Stimulated activated naive CD4-positive, alpha-beta T cell treated with Interleukin-2 at 50 U/mL for 16 hours (primary cell): Measurements from ENCODE around the gene GATAD2A.
"Not testable (repeated sequence)": the region's sequence is repeated elsewhere in the genome, so short reads cannot be mapped to it uniquely, and the experiment has no call there.

Source experiments
- DNase-seq: peaks from one replicate; lab custom pipeline; 2025; lab: John Stamatoyannopoulos, UW

The GATAD2A gene

DNA sequence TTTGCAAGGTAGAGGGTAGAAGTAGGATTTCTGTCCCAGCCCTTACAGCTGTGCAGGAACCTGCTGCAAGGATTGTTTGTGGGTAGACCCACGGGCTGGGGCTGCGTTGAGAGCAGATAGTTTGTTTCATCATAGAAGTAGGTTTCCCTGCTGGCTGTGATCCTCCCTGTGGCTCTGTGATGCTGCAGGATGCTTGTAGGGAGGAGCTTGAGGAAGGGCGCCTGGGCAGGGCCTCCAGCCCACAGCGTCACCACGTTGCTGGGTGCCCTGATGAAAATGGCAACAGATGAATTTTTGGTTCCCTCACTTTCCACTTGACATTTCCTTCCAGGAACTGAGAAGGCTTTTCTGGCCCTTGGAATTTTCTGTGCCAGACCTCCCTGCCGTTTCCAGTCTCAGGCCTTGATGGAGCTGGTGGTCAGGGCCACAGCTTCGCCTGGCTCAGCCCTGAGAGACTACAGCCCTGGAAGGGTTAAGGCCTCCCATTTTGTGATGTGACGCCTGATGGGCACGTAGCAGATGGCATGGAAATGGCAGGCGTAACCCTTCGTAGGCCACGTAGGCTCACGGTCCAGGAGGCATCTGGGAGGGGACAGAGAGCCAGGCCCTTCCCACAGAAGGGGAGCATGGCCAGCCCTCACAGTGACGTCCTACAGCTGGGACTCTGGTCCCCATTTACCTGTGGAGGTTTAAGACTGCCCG is 42.2 kb downstream of the GATAD2A start:
- DNase-seq = peak; percentile 30

DNA sequence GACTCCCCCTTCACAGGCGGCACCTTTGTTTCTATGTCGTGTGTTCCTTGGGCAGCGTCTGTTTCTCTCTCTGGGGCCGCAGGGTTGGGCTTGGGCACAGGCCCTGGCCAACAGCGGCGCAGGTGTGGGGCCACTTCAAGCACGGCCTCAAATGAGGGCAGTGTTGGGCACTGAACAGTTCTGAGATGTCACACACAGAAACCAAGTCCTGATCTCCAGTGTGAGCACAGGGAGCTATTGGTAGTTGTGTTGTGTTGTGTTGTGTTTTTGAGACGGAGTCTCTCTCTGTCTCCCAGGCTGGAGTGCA is 42.7 kb downstream of the GATAD2A start:
- DNase-seq = no peak

DNA sequence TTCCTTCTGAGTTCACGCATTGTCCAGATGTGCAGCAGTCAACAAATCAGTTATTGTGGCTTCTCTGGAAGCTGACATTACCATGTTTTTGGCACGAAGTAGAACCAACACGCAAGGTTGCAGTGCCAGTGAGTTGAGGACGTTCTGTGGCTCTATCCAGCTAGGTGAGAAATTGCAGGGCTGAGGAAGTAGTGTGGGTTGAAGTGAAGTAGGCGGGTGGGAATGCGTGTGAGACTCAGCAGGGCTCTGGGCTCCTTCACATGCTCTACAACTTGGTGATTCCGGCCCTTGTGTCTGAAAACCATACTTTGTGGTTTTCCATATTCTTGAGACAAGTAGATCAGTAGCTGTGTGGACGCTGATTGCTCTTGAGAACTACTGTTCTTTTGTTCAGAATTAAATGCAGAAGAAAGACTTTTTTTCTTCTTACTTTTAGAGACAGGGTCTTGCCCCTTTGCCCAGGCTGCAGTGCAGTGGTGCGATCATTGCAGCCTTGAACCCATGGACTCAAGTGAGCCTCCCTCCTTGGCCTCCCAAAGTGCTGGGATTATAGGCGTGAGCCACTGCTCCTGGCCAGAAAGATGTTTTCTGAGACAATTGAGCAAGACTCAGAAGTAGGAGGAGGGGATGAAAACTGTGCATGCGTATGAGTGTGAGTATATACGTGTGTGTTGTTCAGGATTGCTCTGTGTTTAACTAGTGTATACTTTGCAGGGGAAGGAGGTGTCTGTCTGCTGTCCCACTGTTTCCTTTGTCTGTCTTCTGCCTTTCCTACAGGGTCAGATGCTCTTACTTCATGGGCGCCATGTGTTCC is 46.2 kb downstream of the GATAD2A start:
- peak; percentile 36 for DNase-seq

DNA sequence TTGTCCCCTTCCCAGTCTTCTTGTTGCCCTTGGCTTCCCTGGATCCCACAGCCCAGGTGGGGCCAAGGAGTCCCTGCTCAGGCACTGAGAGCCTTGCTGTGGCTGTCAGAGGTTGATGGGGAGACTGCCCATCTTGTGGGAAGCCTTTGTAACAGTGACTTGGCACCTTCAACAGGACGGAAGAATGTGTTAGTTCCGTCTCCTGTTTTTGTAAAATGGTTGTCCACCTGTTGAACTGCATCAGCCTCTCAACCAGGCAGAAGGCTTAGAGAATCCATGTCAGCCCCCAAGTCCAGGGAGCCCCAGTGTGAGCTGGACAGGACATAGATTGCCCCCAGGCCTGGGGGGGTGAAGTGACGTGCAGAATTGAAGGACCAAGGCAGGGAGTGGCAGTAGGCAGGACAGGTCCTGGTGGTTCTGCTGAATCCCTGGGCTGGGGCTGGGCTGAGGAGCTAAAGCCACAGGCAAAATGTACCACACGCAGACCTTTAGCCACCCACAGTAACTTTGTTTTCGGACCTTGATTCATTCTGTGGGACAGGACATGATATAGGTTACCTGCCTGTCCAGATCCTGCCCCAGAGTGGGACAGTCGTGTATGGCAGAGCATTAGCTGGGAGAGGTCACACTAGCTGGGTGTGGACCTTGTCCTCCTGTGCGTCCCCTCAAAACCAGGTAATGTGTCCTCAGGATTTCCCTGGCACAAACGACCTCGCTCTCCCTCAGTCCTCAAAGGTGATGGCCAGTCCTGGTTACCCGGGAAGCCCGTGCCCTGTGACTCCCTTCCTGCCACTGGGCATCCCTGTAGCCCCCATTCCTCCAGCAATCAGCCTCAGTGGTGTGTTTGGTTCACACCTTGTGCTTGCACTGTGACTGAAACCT is 47.0 kb downstream of the GATAD2A start:
- DNase-seq = no peak

DNA sequence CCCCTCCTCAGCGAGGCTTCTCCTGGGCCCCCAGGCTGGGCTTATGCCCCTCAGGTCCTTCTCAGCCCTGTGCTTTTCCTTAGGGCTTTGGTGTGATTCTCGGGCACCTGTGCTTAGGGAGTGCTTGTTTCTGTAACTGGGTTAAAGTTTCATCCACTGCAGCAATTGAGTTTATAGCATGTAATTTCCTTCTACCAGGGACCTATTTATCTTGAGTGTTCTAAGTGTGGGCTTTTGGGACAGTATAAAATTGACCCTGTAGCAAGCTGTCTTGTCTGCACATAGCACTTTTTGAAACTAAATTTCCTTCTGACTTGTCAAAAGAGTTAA is 47.6 kb downstream of the GATAD2A start:
- no peak for DNase-seq

DNA sequence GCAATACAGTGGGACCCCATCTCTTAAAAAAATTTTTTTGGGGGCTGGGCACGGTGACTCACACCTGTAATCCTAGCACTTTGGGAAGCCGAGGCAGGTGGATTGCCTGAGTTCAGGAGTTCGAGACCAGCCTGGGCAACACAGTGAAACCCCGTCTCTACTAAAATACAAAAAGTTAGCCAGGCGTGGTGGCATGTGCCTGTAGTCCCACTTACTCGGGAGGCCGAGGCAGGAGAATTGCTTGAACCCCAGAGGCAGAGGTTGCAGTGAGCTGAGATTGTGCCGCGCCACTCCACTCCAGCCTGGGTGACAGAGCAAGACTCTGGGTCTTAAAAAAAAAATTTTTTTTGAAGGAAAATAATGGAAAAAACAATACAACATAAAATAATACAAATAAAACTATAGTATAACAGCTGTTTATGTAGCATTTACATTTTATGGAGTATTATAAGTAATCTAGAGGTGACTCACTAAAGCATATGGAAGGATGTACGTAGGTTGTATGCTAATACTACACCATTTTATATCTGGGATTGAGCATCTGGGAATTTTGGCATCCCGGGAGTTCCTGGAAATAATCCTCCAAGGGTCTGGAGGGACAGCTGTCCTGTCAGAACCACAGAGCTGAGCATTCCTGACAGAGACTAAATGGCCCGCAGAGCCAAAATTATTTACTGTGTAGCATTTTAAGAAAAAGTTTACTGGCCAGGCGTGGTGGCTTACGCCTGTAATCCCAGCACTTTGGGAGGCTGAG is 49.9 kb downstream of the GATAD2A start:
- not testable (repeated sequence) for DNase-seq

DNA sequence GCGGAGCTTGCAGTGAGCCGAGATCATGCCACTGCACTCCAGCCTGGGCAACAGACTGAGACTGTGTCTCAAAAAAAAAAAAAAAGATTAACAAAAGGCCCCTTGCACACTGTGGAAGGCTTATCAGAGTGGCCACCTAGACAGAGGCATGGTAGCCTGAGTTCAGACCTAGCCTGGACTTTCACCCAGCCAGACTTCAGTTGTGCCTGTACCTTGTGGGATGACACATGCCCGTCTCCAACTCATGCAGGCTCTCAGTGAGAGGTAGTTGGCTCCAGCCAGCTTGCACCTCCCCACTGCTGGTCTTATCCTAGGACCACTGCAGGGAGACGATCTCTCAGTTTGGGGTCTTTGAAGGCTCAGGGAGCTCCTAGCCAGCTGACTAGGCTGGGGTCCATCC is 52.2 kb downstream of the GATAD2A start:
- DNase-seq = no peak

DNA sequence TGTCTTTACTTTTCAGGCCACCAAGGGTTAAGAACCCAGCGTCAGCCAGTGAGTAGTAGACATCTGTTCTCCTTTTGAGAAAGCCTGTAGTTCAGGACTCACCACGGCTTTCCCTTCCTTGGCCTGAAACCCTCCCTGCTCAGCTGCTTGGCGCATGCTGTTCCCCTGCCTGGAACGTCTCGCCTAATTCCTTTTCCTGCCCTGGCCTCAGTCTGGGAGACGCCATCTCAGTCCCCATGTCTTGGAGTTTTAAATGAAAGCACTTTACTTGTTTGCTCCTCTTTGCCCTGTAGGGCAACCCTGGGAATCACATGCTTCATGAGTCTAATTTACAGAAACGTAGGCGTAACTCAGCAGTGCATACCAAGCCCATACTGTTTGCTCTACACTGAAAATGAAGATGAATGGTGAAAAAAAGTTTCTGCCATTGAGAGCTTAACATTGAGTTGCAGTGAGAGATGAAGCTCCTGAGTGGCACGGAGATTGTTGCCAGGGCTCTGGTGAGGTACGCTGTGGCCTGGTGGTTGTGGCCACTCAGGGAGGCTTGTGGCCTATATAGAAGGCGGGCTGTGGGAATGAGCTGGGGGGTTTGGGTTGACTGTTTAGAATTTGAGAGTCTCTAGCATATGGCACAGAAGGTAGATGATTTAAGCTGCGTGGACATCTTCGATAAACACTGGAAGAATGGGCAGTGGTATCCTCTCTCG is 52.8 kb downstream of the GATAD2A start:
- no peak for DNase-seq

DNA sequence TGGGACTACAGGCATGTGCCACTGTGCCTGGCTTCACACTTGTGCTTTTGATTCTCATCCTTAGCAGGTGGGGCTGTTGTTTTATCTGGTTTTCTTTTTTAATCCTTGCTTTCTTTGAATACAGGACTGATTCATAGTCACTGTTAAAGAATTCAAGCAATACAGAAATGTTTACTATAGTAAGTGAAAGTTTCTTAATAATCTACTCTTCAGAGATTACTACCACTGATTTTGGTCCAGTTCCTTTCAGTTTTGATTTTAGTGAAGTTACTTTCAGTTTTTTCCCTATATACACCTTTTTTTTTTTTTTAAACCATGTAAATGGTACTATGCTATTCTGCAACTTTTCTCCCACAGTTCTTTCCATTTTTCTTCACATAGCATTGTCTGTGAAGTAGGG is 53.6 kb downstream of the GATAD2A start:
- DNase-seq = no peak

DNA sequence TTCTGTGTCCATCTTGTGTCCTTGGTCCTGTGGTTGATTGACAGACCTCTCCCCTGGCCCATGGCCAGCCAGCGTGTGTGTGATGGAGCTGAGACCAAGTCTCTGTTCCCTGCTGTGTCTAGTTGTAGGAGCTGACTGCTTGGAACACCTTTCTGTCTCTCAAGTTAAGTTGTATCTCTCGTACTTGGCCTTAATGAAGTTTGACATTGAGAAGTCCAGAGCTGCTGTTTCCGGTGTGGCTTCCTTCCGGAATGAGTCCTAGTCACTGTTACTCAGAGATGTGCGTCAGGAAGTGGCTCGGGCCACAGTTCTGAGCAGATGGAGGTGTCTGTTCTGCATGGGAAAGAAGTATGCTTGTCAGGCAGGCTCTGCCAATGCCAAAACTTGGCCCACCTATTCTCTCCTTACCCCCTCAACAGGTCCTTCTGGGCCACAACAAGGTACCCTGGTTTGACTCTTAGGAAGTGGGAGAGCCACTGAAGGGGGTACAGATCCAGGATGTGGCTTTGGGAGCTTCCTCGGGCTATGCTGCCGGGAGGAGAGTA is 54.3 kb downstream of the GATAD2A start:
- peak; percentile 49 for DNase-seq

DNA sequence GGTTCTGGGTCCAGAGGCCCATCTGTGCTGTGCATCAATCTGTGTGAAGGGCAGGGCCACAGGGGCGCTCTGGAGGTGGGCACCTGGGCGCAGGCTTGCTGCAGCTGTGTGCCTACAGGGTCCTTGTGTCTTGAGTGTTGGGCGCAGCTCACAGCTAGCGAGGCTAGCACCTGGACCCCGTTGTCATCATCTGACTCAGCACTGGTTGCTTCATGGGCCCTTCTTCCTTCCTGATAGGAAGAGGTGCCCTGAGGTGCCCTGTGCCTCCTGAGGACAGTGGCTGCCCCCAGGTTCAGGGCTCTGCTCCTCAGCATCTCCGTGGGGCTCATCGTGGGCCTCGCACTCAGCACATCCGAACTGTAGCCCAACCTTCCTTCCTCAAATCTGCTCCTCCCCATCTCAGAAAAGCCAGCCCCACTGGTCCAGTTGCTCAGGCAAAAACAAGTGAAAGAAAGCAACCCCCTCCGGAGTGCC is 54.8 kb downstream of the GATAD2A start:
- no peak for DNase-seq

DNA sequence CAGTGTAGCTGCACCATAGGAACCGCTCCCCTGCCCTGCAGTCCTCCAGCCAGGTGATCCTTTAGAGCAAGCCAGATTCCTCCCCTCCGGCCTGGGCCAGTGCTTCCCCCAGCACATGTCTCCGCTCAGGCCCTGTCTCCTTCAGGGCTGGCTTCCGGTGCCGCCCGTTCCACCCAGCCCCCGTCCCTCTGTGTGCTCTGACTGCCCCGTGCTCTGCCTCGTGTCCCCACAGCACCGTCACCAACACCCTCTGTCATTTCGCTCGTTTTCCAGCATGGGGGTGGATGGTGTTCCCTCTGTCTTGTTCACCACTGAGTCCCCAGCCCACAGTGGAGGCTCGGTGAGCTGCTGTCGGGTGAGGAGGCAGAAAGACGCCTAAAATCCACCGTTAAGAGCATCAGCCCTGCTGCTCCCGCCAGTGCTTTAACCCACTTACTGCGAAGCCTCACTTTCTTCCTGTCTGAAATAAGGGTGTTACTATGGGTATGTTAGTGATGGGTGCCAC is 55.3 kb downstream of the GATAD2A start:
- peak; percentile 54 for DNase-seq

DNA sequence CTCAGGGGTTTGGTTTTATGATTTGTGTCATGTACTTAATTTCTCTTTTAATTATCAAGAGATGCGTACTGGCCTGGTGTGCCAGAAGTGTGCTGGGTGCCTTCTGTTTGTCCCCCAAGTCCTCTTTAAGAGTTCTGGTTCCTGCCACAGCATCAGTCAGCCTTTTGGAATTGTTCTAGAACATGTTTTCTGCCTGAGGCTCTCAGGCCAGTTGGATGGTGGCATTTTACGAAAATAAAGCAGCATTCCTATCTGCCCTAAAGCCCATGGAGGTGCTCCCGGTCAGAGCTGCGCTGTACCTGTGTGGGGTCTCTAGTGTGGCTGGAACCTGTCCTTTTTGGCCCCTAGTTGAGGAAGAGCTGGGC is 55.8 kb downstream of the GATAD2A start:
- DNase-seq = no peak

DNA sequence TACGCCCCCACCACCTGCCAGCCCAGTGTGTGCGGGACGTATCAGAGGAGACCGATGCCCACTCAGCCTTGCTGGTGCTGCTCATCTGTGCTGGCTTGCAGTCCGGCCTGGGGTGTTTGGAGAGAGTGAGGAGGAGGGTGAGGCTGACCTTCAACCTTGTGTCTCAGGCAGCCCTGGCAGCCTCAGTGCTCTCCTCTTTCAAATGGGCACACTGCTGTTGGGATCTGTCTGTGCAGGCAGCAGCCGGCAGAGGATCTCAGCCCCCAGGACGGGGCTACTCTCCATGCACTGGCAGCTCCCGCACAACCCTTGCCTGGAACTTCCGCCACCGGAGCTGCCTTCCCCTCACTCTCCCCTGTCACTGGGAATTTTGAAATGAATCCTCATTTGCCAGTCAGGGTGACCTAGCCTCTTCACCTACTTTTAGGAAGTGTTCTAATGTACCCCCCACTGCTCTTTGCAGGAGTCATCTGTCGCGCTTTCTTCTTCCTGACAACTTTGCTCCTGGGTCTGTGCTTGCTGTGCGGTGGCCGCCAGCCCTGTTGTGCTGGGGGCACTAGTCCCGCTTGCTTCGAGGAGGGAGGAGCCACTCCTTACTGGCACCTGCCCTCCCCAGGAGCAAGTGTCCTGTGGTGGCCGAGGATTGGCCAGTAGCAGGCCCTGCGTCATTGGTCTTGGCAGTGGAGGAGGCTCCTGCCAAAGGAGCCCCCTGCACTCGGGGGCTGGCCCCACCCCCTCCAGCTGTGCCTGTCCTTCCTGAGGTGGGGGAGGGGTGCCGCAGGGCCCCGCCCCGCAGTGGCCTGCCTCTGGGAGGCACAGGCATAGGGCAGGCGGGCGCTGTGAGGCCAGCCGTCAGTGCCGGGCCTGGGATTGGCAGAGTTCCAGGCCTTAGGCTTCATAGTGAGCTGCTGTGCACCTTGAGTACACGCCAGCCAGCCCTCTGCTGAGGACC is 56.5 kb downstream of the GATAD2A start:
- DNase-seq = no peak

DNA sequence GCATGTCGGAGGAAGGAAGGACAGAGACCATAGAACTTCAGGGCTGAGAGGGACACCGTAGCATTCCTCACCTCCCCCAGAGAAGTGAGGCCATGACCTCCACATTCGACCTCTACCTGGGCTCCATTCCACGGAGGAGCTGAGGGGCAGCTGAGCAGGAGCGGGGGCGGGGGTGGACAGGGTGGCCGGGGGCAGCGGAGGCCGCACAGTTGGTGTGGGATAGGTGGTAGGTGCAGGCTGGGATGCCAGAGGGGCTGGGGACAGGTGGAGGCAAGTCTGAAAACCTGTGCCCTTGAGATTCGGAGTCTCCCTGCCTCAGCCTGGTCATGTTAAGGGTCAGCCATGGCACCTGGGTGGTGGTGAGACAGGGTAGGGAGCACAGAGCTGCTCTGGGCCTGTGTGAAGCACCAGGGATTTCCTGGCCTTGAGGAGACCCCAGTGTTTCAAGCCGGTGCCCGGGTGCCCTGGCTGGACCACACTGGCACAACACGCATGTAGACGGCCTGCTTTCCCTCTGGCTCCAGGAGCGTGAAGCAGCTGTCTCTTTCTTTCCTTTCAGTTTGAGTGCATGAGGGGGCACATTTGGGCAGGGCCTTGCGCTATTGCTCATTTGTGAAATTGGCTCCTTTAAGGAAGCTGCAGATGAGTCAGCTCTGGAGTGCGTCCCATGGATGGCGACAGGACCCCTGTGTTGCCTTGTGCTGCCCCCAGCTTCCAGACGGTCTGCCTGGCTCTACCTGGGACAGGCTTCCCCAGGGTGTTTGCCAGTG is 58.1 kb downstream of the GATAD2A start:
- DNase-seq = no peak

DNA sequence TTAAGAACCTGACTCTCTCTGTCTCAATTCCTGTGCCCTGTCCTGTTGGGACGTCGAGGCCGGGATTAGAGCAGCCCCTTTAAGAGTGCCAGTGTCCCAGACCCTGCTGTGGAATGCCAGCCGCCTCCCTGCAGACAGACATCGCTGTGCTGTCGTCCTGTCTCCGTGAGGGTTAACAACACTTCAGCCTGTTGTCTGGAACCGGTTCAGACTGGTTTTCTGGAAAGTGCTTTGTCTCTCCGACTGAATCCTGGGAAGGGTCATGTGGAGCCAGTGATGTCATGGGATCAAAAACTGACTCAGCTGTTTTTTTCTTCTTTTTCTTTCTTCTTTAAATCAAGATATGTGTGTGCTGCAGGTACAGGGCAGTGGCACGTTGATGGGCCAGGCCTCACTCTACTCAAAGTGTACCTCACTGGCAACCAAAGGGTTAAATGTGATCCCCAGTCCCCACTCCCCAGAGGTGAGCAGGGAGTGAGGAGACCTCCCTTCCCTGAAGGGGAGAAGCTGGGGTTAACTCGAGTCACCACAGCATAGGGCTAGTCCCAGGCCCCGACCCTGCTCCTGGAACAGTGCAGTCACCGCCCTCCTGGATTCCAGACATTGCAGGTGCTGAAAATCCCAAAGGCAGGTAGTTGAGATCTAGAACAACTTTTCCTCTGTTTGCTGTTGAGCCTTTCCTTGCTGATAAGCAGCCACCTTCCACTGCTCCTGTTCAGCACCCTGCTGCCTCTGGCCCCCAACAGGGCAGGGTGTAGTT is 59.0 kb downstream of the GATAD2A start:
- no peak for DNase-seq

DNA sequence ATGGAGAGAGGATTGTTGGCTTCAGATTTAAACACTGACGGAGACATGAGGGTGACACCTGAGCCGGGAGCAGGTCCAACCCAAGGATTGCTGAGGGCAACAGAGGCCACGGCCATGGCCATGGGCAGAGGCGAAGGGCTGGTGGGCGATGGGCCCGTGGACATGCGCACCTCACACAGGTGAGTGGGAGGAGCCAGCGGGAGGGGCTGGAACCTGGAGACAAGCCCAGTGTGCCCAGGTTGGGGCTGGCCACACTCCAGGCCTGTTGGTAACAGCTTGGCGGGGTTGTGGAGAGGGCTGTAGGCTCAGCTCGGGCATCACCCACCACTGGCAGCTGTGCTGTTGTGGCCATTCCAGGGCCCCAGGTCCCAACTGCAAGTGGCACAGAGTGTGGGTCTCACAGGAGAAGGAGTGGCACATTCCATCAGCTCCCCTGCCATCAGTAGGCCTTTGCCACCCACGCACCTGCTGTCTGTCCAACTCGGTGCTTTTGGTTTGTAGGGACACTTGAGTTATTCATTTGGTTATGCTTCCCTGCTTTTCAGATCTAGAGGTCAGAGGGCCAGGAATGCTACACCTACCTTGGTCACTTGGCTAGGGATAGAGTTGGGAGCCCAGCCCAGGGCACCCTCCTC is 60.1 kb downstream of the GATAD2A start:
- no peak for DNase-seq

DNA sequence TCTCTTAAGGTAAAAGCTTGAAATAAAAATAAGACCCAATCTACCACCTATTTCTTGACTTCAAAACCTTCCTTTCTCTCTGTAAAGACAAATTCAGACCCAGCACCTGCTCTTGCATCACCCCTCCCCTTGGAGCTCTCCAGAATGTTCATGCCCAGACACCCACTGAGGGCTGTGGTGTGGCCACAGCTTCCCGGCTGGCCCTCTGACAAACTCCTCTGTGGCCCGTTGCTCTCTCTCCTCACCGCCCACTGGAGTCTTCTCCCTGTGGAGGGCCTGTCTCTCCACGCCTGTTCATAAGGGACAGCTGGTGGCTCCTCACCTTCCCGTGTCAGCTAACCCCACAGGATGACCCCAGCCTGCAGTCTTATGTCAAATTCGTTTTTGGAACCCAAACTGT is 60.7 kb downstream of the GATAD2A start:
- DNase-seq = no peak
